ENCODE results near the gene FAM210A.

GRCh38 chr18:13700153-13700552 is 26.2 kb downstream of the FAM210A start:
- no peak for TF ChIP-seq POLR2AphosphoS5 (IDR thresholded peaks at IDR 0.05; ENCODE audit: low read depth, low read length)
- no peak for TF ChIP-seq SIN3A (IDR thresholded peaks at IDR 0.05; ENCODE audit: borderline replicate concordance, low read depth, low read length)
- no peak for TF ChIP-seq EP300 (IDR thresholded peaks at IDR 0.05; ENCODE audit: borderline replicate concordance in 1 of 2, low read depth in 1 of 2, low read length in 1 of 2)
- TF ChIP-seq GATA2 (CRISPR knock-in tag; IDR thresholded peaks at IDR 0.05), result no peak

All from SK-N-SH (cell line).